Renal cortex interstitium (tissue), 11 donors: ENCODE data around the gene TRIM46. TPM values are rescaled to one million over a fixed set of nuclear protein-coding genes. Genes with fewer than 3 reads are reported as not detected.
"Not testable (repeated sequence)": the region's sequence is repeated elsewhere in the genome, so short reads cannot be mapped to it uniquely, and the experiment has no call there.

Experiments
- DNase-seq, 11 donors: peaks; one replicate each; pipeline ENCODE4 v3.0.0-alpha.2; 2013; ENCODE audit warnings: low read depth in 9 of 11, low spot score in 4 of 11; ENCODE audit errors: extremely low read depth in 1 of 11
- polyA plus RNA-seq, 3 donors: library from polyadenylated mRNA; unstranded; fragments of 120-200 nt; gene quantifications; one replicate each; pipeline ENCODE4 v1.2.1, GENCODE V29; 2013; ENCODE audit not compliant: insufficient read length in 3 of 3

TRIM46 gene
- polyA plus RNA-seq, 3 donors: 3.2 to 5.7 (median 4.0) TPM

- peak in 7 of 11 donors; percentile 53 to 82 (median 63) for DNase-seq
Observed at GRCh38 chr1:155134880-155135414, 38.7 kb upstream of the TRIM46 start.

GRCh38 chr1:155135415-155136028 lies 38.1 kb upstream of the TRIM46 start, which contains the start of gene SLC50A1:
TSS of gene SLC50A1 (plus strand) at chr1:155135852. CDS start at chr1:155135912, 60 bp downstream.
- DNase-seq: peak in 9 of 11 donors; percentile 84 to 96 (median 92)

GRCh38 chr1:155136748-155137147 lies 36.9 kb upstream of the TRIM46 start:
- no peak for DNase-seq

- DNase-seq: no peak
Observed at GRCh38 chr1:155137154-155137949, 36.3 kb upstream of the TRIM46 start.

DNA sequence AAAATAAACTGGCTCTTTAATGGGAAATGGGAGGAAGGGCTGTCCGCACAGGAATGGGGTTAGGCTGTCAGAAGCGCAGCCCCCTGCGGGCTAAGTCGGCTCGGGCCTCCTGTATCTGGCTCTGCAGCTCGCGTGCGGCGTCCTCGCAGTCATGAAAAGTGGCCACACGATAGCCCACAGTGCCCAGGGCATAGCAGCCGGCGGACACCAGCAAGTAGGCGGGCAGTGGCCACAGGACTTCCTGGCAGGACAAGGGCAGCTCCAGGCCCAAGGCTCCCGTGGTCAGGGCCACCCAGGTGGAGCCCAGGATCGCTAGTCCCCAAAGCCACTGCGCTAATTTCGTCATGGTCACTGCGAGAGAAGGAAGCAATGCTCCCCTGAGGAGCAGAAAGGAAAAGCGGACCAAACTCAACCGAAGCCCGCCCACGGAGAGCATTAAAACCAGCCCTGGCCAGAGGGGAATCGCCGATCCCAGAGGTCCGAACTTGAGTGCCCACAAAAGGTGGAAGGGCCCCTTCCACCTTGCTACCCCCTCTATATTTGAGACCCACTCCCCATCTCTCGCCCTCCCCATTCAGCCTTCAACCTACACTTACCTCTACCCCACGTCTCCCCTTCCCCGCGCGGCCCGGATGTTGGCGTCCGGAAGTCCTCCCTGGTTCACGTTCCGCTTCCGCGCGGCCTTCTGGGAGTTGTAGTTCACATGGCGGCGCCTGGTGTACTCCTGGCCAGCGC lies 33.6 kb upstream of the TRIM46 start, which contains the start of gene DPM3:
Gene DPM3, minus strand, starts transcription at position 637 of the 735 bp plus-strand sequence. Its CDS starts 291 bp downstream, at position 346.
- peak in 7 of 11 donors; percentile 73 to 87 (median 78) for DNase-seq

- DNase-seq: no peak
Observed at GRCh38 chr1:155140630-155140953, 33.1 kb upstream of the TRIM46 start.

- DNase-seq: no peak
Observed at GRCh38 chr1:155141749-155142148, 31.9 kb upstream of the TRIM46 start.

- DNase-seq: no peak
Observed at GRCh38 chr1:155145491-155145890, 28.2 kb upstream of the TRIM46 start.

GRCh38 chr1:155155996-155156643 lies 17.5 kb upstream of the TRIM46 start:
- DNase-seq: not testable (repeated sequence)

- no peak for DNase-seq
Observed at GRCh38 chr1:155158991-155159390, 14.7 kb upstream of the TRIM46 start.

- no peak for DNase-seq
Observed at GRCh38 chr1:155160128-155160527, 13.5 kb upstream of the TRIM46 start.

DNA sequence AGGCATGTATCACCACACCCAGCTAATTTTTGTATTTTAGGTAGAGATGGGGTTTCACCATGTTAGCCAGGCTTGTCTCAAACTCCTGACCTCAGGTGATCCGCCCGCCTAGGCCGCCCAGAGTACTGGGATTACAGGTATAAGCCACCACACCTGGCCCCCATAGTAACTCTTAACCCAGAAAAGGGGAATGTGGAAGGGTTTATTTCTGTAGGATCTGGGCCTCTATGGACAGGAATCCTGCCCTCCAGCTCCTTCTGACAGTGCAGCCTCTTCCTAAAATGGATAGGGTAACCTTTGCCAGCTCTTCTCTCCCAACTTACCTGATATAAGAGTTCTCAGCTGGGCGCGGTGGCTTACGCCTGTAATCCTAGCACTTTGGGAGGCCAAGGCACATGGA lies 11.0 kb upstream of the TRIM46 start:
- not testable (repeated sequence) for DNase-seq

- not testable (repeated sequence) for DNase-seq
Observed at GRCh38 chr1:155163785-155164184, 9.9 kb upstream of the TRIM46 start.

- not testable (repeated sequence) for DNase-seq
Observed at GRCh38 chr1:155164625-155165024, 9.0 kb upstream of the TRIM46 start.

- no peak for DNase-seq
Observed at GRCh38 chr1:155166051-155166470, 7.6 kb upstream of the TRIM46 start.

DNA sequence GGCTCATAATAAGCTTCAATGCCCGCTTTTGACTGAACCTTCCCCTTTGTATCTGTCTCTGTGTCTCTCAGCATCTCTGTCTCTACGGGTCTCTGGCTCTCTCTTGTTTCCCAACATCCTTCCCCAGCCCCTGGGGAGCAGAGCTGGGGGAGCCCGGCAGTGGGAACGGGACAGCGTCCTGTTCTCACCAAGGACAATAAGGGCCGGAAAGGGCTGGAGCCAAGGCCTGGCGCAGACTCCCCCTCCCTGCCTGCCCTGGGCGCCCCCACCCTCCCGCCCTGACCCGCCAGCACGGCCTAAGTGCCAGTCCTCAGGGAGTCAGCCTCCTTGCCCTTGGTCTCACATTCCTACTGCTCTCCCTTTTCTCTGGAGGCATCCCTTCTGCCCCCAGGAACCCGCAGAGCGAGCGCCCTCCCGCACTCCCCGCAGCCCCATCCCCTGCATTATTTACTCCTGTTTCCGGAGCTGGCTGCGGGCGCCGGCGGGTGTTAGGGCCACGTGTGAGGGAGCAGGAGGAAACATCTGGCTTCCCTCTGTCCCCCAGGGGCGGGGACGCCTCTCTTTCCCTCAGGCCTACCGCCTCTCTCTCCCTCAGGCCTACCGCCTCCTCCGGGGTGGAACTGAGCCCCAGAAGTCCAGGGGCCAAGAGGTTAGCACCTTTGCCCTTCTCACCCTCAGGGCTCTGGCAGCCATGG lies 7.0 kb upstream of the TRIM46 start:
- peak in 5 of 11 donors; percentile 32 to 67 (median 60) for DNase-seq

DNA sequence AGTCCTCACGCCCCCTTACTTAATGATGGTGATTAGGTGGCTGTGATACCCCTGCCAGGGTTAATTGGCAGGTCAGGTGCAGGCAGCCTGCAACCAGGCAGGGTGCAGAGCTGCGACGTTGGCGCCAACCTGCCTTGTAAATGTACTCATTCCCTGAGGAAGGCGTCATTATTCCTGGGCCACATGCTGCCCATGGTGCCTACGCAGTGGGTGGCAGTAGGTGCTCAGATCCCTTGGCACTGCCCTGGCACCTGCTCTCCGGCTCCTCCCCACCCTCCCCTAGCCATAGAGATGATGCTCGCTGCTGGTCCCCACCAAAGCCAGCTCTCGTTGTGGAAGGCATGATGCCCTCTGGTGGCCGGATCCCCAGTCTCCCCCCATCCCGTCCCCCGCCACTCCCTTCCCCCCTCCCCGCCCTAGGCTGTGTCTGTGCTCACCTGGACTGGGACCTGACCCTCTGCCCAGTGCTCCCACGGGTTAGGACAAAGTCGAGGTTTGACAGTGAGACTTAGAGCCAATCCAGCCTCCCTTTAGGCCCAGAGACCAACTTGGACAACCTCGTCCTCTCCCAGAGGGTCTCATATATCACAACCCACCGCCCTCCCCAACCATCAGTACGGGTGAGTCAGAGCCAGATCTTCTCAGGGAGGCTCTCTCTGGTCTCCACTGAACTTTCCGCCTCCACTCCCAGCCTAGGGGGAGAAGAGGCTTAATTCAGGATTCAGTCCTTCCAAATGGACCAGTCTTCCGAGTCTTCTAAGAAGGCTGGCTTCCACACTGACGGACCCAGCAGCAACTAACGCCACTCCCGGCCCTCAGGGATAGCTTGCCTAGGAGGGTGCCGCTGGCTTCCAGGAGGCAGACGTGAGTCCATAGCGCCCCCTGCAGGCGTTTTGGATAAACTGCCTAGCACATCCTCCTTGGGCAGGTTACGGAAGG lies 6.2 kb upstream of the TRIM46 start:
- DNase-seq: peak in 10 of 11 donors; percentile 50 to 85 (median 79)
